ENCODE measurements around the gene SIDT2. TPM values are rescaled to one million over a fixed set of nuclear protein-coding genes. Genes with fewer than 3 reads are reported as not detected.
"Not testable (repeated sequence)": the region's sequence is repeated elsewhere in the genome, so short reads cannot be mapped to it uniquely, and the experiment has no call there.

The SIDT2 gene
- 36.0 TPM for polyA plus RNA-seq (2012; ENCODE audit: insufficient read depth, insufficient read length, low read depth)

DNA sequence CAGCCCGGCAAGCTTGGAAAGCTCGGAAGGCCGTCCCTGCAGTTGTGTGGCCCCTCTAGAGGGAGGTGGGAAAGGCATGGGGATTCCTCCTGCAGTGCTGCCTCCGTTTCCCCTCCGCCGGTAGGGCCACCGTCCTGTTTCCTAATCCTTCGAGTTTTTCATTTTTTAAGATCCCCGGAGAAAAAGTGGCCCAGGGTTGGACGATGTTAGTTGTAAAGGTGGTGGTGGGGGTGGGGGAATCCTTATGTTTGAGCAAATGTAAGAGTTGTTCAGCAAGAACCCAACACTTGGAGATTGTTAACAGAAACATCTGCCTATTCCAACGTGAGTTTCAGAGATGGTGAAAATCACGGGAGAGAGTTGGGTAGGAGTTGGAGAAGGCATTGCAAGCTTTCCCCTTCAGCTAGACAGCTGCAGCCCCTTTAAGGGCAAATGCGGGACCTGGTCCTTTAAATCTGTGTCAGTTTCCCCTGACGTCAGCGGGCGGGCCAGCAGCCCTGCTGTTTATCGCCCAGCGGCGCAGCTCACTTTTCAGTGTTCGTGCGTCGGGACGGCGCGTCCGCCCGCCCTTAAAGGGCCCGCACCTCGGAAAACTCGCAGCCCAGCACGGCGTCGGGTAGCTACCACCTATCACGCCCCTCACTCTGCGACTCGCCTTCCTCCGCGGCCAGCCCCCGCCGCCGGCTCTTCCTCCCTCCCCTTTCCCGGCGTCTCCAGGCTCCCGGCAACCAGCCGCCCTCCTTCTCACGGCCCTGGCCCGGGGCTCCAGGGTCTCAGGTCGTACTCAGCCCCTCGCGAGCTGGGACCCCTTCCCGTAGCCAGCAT is at the start of gene SIDT2:
TSS of gene SIDT2 (plus strand) at position 534 of the 825 bp plus-strand sequence. CDS start 521 bp downstream, outside the sequence.
- Histone ChIP-seq H3K36me3 (peaks cover 3% of the 10 kb centered on the region; the same call in 1 of the 2 replicates), H3K4me3 (ENCODE audit: low read depth, low read length) (peak within 1 kb of the TSS; percentile 90), H3K4me1 (peaks cover 11% of the 10 kb centered on the region), H3K9me3 (no peaks in the 10 kb centered on the region), H3K27me3 (no peaks in the 10 kb centered on the region)
- TF ChIP-seq, protein P1, sequence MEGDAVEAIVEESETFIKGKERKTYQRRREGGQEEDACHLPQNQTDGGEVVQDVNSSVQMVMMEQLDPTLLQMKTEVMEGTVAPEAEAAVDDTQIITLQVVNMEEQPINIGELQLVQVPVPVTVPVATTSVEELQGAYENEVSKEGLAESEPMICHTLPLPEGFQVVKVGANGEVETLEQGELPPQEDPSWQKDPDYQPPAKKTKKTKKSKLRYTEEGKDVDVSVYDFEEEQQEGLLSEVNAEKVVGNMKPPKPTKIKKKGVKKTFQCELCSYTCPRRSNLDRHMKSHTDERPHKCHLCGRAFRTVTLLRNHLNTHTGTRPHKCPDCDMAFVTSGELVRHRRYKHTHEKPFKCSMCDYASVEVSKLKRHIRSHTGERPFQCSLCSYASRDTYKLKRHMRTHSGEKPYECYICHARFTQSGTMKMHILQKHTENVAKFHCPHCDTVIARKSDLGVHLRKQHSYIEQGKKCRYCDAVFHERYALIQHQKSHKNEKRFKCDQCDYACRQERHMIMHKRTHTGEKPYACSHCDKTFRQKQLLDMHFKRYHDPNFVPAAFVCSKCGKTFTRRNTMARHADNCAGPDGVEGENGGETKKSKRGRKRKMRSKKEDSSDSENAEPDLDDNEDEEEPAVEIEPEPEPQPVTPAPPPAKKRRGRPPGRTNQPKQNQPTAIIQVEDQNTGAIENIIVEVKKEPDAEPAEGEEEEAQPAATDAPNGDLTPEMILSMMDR (IDR thresholded peaks at IDR 0.05; ENCODE audit: low read depth, low read length) = no peak
- DNase-seq = peak; percentile 96

DNA sequence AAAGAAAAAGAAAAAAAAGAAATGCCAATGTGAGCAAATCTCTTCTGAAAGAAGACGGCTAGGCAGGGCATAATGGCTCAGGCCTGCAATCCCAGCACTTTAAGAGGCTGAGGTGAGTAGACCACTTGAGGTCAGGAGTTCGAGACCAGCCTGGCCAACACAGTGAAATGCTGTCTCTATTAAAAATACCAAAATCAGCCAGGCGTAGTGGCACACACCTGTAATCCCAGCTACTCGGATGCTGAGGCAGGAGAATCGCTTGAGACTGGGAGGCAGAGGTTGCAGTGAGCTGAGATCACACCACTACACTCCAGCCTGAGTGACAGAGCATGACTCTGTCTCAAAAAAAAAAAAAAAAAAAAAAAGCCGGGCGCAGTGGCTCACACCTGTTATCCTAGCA is 48.1 kb upstream of the SIDT2 start:
- H3K4me3 ChIP-seq (ENCODE audit: low read depth, low read length); H3K9me3 ChIP-seq; H3K4me1 ChIP-seq; H3K36me3 ChIP-seq; H3K27me3 ChIP-seq; DNase-seq: not testable (repeated sequence)

DNA sequence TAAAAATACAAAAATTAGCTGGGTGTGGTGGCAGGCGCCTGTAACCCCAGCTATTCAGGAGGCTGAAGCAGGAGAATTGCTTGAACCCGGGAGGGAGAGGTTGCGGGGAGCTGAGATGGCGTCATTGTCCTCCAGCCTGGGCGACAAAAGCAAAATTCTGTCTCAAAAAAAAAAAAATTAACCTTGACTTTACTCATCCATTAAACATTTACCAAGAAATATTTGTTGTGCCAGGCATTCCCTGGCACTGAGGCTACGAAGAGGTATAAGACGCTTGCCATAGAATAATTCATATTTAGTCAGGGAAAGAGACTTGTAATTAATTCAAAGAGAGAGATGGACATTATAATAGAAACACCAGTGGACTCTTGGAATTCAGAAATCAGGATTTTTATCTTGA is 47.7 kb upstream of the SIDT2 start:
- H3K9me3 ChIP-seq = no peaks in the 10 kb centered on the region
- H3K4me3 ChIP-seq (ENCODE audit: low read depth, low read length) = no peak overlapping the region
- no peak for DNase-seq
- TF ChIP-seq, protein P1 (IDR thresholded peaks at IDR 0.05; ENCODE audit: low read depth, low read length) = no peak
- H3K27me3 ChIP-seq = no peaks in the 10 kb centered on the region
- H3K4me1 ChIP-seq = no peaks in the 10 kb centered on the region
- H3K36me3 ChIP-seq = no peaks in the 10 kb centered on the region

DNA sequence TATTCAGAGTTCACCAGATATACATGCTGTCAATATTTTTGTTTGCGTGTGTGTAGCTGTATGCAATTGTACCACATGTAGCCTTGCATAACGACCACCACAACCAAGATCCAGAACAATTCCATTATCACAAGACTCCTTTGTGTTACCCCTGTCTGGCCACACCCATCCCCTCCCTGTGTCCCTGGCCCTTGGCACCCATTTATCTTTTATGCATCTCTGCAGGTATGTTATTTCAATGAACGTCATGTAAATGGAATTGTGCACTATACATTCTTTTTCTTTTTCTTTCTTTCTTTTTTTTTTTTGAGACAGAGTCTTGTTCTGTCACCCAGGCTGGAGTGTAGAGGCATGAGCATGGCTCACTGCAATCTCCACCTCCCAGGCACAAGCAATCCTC is 44.1 kb upstream of the SIDT2 start:
- H3K9me3 ChIP-seq = no peaks in the 10 kb centered on the region
- TF ChIP-seq, protein P1 (IDR thresholded peaks at IDR 0.05; ENCODE audit: low read depth, low read length) = no peak
- H3K36me3 ChIP-seq = no peaks in the 10 kb centered on the region
- no peaks in the 10 kb centered on the region for H3K4me1 ChIP-seq
- H3K4me3 ChIP-seq (ENCODE audit: low read depth, low read length) = no peak overlapping the region
- DNase-seq = no peak
- no peaks in the 10 kb centered on the region for H3K27me3 ChIP-seq

DNA sequence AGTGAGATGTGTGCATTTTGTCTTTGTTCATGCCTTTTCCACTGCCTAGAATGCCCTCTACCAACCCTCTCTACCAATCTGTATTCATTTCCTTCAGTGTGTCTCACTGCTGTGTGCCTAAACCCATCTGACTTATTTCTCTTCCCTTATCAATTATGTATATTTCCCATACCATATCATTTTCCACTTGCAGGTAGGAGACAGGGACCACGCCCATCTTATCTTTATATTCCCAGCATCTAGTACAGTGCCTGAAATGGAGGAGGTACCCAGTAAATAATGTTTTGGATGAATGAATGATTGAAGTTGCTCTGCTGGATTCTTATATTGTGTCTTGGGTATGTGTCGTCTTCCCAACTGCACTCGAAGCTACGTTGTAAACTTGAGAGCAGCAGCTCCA is 43.6 kb upstream of the SIDT2 start:
- H3K4me3 ChIP-seq (ENCODE audit: low read depth, low read length); DNase-seq; H3K9me3 ChIP-seq; H3K36me3 ChIP-seq; H3K4me1 ChIP-seq; H3K27me3 ChIP-seq: not testable (repeated sequence)

DNA sequence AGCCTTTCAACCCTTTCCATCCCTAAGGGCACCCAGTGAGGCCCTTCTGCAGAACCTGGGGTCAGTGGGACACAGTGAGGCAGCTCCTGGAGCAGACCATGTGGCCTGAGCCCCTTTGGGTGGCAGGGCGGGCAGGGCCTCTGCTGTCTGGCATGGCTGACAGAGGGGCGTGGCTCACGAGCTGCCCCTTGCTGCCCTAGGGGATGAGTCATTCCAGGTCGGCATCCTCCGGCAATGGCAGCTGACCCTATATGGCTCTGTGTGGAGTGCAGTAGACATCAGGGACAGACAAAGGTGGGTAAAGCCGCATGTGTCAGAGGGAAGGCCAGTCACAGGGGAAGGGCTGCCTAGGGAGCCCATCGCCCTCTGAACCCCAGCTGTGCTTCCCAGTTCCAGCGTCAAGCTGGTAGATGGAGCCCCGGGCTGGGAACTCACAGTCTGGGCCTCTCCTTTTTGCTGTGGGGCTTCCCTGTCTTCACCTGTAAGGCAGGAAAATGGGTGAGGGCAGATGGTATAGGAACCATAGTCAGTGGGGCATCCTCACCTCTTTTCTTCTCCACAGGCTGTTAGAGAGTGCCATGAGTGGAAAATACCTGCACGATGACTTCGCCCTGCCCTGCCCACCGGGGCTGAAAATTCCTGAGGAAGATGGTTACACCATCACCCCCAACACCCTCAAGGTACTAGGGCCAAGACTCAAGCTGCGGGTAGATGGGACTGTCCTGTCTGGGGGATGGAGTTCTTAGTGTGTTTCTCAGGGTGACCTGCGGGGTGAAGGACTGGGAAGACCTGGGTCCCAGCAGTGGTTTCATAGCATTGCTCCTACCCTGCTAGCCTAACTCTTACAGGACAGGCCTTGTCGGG is 41.1 kb upstream of the SIDT2 start:
- H3K27me3 ChIP-seq; DNase-seq; H3K9me3 ChIP-seq; H3K36me3 ChIP-seq; H3K4me1 ChIP-seq; H3K4me3 ChIP-seq (ENCODE audit: low read depth, low read length): not testable (repeated sequence)

DNA sequence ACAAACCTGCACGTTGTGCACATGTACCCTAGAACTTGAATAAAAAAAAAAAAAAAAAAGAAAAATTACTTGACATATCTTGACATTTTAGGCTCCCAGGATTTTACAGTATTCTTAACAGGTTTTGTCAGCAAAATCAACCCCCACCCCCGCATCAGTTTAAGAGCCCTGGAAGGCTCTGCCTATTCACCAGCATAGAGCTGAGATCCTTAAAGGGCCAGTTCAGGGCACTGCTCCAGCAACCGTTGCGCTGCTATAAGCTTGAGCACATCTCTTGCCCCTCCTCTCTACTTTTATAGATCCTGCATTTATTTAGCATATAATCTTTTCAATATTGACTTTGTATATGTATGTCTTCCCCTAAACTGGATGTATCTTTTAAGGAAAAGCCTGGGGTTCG is 35.2 kb upstream of the SIDT2 start:
- Histone ChIP-seq H3K9me3 (no peaks in the 10 kb centered on the region), H3K27me3 (no peaks in the 10 kb centered on the region), H3K4me1 (no peaks in the 10 kb centered on the region), H3K4me3 (ENCODE audit: low read depth, low read length) (peak overlapping the region; percentile 83), H3K36me3 (peaks cover 32% of the 10 kb centered on the region)
- TF ChIP-seq, protein P1 (IDR thresholded peaks at IDR 0.05; ENCODE audit: low read depth, low read length) = no peak
- DNase-seq = no peak
